GM18520 (cell line): ENCODE results near the gene ZMYND19.
A peak's percentile ranks its signal among the peaks of the same experiment; 100 is the strongest.
"Not testable (repeated sequence)": the region's sequence is repeated elsewhere in the genome, so short reads cannot be mapped to it uniquely, and the experiment has no call there.

Experiments
- ATAC-seq: cut with Tn5 transposase; IDR thresholded peaks from one replicate; pipeline ENCODE4 v1.9.1; 2021; ENCODE audit not compliant: unreplicated experiment

ZMYND19 gene

GRCh38 chr9:137564134-137564533 is 26.2 kb downstream of the ZMYND19 start:
- ATAC-seq = no peak

- ATAC-seq = no peak
Observed at GRCh38 chr9:137558127-137558526, 32.2 kb downstream of the ZMYND19 start.

- no peak for ATAC-seq
Observed at GRCh38 chr9:137556069-137556838, 34.1 kb downstream of the ZMYND19 start.

DNA sequence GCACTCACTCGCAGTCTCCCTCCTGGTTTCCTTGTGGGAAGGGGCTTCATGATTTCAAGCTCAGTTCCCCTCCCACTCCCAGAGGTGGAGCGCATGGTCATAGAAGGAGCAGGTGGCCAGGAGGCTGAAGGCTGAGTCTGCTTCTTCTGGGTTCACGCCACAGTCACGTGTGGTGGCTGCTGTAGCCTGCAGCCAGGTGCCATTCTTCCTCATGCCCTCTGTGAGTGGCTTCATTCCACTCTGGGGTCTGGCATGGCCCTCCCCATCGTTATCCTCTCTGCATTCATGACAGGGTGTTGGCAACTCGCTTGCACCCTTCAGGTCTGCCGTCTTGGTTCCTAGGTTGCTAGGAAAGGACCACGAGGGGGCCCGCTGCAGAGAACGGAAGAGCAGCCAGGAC is 35.1 kb downstream of the ZMYND19 start:
- no peak for ATAC-seq

DNA sequence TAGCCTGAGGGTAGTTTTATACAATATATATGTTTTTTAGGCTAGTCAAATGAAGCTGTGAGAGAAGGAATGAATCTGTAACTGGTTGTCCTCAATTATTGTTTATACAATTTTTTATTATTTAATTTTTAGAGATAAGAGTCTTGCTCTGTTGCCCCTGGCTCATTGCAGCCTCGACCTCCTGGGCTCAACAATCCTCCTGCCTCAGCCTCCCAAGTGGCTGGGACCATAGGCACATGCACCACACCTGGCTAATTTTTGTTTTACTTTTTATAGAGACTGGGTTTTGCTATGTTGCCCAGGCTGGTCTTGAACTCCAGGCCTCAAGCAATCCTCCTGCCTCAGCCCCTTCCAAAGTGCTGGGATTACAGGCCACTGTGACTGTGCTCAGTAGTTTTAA is 36.0 kb downstream of the ZMYND19 start:
- no peak for ATAC-seq

- ATAC-seq = not testable (repeated sequence)
Observed at GRCh38 chr9:137553654-137554053, 36.7 kb downstream of the ZMYND19 start.

GRCh38 chr9:137552022-137552768 is 38.1 kb downstream of the ZMYND19 start:
- ATAC-seq = no peak

DNA sequence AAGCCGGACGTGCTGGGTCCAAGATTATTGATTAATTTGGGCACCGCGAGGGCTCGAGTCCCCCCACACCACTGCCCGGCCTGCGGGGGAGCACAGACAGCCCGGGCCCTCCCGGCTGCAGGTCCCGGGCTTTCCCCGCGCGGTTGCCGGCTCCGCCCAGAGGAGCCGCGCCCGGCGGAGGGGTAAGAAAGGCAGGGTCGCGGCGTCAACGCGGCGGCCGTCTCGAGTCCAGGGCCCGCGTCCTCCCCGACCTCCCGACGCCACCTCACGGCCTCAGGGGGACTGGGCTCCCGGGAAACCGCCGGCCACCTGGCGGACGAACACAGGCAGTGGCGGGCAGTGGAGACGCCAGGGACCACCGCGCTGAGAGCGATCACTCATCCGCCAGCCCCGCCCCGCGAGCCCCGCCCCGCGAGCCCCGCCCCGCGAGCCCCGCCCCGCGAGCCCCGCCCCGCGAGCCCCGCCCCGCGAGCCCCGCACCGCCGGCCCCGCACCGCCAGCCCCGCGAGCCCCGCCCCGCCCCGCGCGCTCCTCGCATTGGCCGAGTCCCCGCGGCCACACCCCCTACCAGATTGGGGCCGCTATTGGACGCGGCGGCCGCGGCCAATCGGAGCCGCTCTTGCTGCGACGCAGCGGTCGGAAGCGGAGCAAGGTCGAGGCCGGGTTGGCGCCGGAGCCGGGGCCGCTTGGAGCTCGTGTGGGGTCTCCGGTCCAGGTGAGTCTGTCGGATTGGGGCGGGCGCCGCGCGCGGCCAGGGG is 38.9 kb downstream of the ZMYND19 start, which contains the start of gene MRPL41:
TSS of gene MRPL41 (plus strand) at position 616 of the 758 bp plus-strand sequence. CDS start 203 bp downstream, outside the sequence.
- peak; percentile 87 for ATAC-seq

DNA sequence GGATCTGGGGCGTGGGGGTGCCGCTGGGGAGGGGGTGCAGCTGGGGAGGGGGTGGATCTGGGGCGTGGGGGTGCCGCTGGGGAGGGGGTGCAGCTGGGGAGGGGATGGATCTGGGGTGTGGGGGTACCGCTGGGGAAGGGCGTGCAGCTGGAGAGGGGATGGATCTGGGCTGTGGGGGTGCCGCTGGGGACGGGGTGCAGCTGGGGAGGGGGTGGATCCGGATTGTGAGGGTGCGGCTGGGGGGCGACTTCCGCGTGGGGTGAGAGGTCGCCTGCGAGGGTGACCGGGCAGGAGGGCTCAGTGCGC is 39.4 kb downstream of the ZMYND19 start:
- not testable (repeated sequence) for ATAC-seq

DNA sequence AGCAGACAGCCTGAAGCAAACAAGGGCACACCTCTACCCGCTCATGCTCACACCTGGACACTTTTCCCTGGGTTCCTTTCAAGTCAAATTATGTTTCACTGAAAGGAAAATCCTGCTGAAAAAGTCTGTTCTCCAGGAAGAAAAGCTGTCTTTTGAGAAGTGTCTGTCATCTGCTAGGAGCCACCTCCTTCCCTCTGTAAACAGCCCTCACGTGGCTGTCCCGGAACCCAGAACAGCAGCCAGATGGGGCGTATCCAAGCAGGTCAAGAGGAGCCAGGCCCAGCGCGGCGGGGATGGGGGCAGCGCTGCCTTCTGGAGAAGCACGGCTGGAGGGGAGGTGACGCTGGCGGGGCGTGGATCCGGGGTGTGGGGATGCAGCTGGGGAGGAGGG is 40.1 kb downstream of the ZMYND19 start, which contains the start of gene PNPLA7:
TSS of gene PNPLA7 (minus strand) at position 172 of the 391 bp plus-strand sequence. CDS start 205 bp downstream, outside the sequence.
- ATAC-seq = no peak

DNA sequence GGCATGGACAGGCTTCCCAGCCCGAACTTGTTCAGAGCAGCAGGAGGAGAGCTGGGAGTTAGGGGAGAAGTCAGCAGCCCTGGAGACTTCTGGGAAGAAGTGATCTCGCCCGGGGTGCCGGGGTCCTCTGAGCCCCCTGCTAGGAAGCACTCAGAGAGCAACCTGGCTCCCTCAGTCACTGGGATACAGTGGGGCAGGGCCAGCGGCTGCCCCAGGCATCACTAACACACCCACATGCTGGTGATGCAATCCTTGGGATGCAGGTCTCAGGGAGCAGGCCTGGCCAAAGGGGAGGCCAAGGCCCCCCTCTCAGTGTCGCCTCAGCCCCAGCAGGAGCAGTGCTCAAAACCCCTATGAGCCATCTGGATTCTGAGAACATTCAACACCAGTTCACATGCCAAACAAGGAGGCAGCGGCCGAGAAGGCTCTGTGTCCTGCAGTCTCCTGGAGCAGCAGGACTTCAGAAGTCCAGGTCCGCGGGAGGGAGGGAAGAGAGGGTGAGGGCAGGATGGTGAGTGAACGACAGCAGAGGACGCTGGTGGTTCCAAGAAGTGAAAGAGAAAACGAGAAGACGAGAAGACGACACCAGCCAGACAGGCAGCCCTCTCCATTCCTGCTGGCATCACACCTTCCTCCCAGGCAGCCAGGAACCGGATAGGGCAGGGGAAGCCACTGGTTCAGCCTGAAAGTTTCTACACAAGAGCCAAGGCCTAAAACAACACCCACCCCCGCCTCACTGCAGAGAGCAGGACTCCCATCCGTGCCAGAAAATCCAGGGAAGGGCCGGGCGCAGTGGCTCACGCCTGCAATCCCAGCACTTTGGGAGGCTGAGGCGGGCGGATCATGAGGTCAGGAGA is 42.4 kb downstream of the ZMYND19 start:
- no peak for ATAC-seq

DNA sequence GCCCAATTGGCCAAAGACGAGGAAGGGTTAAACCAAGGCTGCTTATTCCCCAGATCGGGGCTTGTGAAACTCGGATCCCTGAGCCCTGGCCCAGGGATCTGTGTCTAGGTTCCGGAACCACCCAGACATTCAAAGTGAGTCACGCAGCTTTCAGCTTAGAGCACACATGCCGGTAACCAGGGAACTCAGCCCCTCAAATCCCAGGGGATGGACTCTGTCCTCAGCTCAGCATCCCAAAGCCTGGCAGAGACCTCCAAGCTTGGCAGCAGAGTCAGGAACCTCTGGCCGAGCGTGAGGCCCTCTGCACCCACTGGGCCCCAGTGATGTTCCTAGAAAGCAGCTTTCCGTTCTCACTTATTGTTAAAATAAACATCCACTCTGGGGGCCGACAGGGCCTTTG is 45.2 kb downstream of the ZMYND19 start:
- ATAC-seq = no peak

DNA sequence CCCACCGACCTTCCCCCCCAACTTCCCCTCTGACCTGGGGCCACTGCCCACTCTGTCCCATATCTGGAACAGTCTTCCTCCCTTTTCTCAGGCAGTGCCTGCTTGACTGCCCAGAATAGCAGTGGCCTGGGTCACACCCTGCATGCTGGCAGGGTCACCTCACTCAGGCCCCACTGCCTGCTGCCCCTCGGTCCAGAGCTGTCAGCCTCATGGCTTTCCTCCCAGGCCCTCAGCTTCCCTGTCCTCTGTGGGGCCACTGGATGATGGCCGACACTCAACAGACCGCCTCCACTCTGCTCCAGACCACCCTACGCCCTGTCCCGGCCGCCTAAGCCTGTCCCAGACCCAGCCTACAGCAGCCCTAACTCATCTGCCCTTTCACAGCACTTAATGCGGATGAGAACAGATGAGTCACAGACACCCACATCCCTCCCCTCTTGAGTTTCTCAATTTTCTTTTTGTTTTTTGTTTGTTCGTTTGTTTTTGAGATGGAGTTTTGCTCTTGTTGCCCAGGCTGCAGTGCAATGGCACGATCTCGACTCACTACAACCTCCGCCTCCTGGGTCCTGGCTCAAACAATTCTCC is 46.0 kb downstream of the ZMYND19 start:
- no peak for ATAC-seq

DNA sequence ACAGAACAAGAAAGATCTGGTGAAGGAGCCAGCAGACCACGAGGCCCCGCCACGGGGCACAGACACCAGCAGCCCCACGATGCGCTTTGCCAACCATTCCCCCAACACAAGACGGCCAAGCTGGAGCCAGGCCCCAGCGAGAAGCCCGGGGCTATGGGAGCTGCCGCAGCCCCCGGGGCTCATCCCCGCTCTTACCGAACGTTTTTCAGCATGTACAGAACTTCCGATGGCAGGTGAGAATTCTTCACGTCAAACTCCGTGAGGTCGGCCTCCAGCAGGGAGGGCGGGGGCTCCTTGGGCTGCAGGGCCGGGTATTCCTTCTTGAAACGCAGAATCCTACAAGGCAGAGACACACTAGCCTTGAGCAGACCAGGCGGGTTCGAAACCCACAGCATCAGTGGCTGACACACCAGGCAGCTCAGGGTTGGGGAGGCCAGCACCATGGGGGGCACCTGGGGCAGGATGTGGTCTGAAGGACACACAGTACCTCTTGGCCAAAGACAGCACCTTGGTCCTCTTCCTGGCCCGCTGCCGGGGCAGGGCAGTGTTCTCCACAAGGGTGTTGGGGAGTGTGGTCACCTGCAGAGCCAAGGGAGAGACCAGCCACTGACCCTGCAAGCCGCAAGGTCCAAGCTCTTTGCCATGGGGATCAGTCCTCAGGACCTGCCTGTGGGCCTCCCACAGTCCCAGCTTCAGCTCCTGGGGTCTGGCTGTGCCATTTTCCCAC is 46.9 kb downstream of the ZMYND19 start:
- ATAC-seq = no peak

DNA sequence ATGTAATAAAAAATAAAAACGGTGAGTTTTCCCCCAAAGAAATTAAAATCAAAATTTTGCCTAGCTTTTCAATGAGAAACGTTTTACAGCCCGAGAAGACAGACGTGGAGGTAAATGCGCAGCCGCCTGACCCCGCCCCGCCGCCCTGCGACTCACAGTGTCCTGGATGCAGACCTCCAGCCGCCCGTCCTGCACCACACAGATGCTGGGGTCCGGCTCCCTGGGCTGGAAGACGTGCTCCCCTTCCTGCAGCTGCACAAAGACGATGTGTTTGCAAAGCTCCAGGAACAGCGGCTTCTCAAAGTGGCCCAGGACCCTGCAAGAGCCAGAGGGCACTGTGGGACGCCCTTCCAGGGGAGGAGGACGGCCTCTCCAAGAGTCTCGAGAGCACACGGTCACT is 47.8 kb downstream of the ZMYND19 start:
- no peak for ATAC-seq

DNA sequence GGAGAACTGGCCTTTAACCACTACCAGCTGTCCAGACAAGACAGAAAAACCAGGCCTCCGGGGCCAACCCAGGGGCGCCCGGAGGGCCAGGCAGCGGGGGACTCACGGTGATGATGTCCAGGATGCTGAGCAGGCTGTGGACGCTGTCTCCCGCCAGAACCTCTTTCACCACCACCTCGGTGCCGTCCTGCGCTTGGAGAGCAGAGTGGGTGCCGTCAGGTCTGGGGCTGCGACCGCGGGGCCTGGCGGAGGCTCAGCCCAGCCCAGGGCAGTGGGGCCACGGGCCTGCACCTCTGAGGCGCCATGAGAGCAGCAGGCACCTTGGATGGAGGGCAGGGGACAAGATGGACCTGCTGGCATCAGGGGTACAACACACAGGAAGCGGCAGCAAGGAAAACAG is 49.8 kb downstream of the ZMYND19 start:
- no peak for ATAC-seq

DNA sequence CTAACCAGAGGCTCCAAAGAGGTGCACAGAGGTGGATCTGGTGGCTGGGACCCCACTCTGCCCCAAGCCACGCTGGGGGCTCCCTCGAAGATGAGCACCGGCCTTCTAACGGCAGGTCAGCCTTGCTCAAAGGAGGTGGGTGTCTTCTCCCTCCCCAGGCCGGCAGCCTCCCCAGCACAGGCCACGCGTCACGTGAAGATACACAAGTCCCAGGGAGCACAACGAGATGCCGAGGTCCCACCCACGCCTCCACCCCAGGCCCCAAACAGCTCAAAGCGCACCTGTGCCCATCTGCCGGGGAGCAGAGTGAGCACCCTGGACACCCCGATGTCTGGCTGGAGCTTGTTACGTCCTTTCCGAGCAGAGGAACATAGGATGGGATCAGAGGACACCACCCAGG is 52.3 kb downstream of the ZMYND19 start:
- ATAC-seq = no peak

GRCh38 chr9:137536594-137537131 is 53.6 kb downstream of the ZMYND19 start:
- ATAC-seq = not testable (repeated sequence)

DNA sequence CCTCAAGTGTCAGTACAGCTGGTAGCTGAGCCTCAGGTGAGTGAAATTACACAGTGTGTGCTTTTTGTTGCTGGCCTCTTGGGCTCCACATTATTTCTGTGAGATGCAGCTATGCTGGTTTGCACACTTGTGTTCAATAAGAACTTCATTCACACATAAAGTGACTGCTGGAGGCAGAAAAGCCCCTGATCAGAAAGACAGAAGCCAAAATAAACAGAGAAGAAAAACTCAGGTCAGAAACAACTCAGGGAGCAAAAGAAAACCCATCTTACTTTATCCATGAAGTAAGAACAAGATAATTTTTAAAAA is 55.2 kb downstream of the ZMYND19 start:
- no peak for ATAC-seq
